Measurements from ENCODE around the gene BCAS3.

Gene BCAS3

DNA sequence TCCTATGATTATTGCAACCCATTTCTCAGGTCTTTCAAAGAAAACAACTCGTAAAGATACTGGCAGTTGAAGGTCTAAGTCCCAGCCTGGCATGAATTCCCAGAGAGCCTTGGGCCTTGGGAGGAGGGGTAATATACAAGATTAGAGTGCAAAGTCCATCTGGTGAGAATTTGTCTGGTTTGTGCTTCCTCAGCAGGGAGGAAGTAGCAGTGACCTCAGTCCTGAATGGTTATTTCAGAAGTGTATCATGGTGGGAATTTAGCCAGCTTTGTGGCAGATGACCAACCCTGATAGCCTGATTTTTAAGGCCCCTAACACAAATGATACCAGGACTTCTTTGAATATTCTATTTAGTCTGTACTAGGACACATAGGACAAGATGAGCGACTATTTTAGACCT is 570.7 kb downstream of the BCAS3 start (continued):
- TF ChIP-seq, protein P1, sequence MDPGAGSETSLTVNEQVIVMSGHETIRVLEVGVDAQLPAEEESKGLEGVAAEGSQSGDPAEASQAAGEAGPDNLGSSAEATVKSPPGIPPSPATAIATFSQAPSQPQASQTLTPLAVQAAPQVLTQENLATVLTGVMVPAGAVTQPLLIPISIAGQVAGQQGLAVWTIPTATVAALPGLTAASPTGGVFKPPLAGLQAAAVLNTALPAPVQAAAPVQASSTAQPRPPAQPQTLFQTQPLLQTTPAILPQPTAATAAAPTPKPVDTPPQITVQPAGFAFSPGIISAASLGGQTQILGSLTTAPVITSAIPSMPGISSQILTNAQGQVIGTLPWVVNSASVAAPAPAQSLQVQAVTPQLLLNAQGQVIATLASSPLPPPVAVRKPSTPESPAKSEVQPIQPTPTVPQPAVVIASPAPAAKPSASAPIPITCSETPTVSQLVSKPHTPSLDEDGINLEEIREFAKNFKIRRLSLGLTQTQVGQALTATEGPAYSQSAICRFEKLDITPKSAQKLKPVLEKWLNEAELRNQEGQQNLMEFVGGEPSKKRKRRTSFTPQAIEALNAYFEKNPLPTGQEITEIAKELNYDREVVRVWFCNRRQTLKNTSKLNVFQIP (CRISPR knock-in tag; IDR thresholded peaks at IDR 0.05; ENCODE audit: borderline replicate concordance, low read depth), result no peak

DNA sequence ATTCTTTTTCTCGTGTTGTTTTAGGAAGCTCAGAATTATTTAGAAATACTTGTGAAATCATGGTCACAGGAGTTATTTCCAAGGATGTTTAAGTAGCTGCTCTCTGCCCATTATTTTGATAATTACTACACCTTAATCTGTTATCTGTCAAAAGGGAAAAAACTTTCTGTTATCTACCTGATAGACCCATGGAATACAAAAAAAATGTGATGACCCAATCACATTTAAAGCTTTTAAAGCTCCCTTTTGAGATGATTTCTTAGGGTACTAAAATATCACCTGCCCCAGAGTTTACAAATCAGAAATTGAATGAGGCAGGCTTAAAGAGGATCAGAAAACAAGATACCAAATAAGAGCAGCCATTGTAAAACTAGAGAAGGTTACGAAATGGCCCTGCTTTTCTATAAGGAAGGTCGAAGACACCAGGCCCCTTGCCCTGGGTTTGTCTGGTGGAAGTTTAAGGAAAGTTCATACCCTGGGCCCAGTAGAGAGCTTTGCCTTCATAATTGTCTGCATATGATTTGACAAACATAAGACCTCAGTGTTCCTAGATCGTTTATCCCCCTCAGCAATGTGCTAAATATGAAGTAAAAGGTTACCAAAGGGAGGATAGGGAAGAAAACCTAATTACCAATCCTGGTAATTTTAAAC is 572.1 kb downstream of the BCAS3 start:
- peak; percentile 1; the same call in 1 of the 3 replicates for ATAC-seq
- TF ChIP-seq, protein P2, sequence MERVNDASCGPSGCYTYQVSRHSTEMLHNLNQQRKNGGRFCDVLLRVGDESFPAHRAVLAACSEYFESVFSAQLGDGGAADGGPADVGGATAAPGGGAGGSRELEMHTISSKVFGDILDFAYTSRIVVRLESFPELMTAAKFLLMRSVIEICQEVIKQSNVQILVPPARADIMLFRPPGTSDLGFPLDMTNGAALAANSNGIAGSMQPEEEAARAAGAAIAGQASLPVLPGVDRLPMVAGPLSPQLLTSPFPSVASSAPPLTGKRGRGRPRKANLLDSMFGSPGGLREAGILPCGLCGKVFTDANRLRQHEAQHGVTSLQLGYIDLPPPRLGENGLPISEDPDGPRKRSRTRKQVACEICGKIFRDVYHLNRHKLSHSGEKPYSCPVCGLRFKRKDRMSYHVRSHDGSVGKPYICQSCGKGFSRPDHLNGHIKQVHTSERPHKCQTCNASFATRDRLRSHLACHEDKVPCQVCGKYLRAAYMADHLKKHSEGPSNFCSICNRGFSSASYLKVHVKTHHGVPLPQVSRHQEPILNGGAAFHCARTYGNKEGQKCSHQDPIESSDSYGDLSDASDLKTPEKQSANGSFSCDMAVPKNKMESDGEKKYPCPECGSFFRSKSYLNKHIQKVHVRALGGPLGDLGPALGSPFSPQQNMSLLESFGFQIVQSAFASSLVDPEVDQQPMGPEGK (CRISPR knock-in tag; IDR thresholded peaks at IDR 0.05; ENCODE audit: borderline replicate concordance), result no peak
- TF ChIP-seq PPARA (CRISPR knock-in tag; IDR thresholded peaks at IDR 0.05; ENCODE audit: borderline replicate concordance) (no peak), GLIS3 (CRISPR knock-in tag; IDR thresholded peaks at IDR 0.05) (0 out of 2 replicates have a peak, but pooled peaks have one; percentile 6), ARNTL (CRISPR knock-in tag; IDR thresholded peaks at IDR 0.05; ENCODE audit: borderline replicate concordance, low read depth) (no peak), TOX (CRISPR knock-in tag; IDR thresholded peaks at IDR 0.05; ENCODE audit: borderline replicate concordance) (no peak), RARB (CRISPR knock-in tag; IDR thresholded peaks at IDR 0.05) (no peak), OSR1 (CRISPR knock-in tag; IDR thresholded peaks at IDR 0.05) (no peak), ZFP30 (CRISPR knock-in tag; IDR thresholded peaks at IDR 0.05) (no peak), SNAI2 (CRISPR knock-in tag; IDR thresholded peaks at IDR 0.05) (peak; percentile 61; the same call in 1 of the 2 replicates), ZNF565 (CRISPR knock-in tag; conservative IDR thresholded peaks at IDR 0.05; ENCODE audit: low read depth) (no peak; the same call in 1 of the 2 replicates), ZNF8 (CRISPR knock-in tag; IDR thresholded peaks at IDR 0.05) (no peak), BACH2 (CRISPR knock-in tag; IDR thresholded peaks at IDR 0.05; ENCODE audit: borderline replicate concordance) (no peak), ZFP3 (CRISPR knock-in tag; IDR thresholded peaks at IDR 0.05) (peak; percentile 67), CSDC2 (CRISPR knock-in tag; IDR thresholded peaks at IDR 0.05) (peak; percentile 95), ESRRG (CRISPR knock-in tag; IDR thresholded peaks at IDR 0.05) (no peak), ZNF70 (CRISPR knock-in tag; IDR thresholded peaks at IDR 0.05) (no peak; the same call in 1 of the 2 replicates), ZC3H10 (CRISPR knock-in tag; IDR thresholded peaks at IDR 0.05) (no peak), ISL1 (CRISPR knock-in tag; IDR thresholded peaks at IDR 0.05) (no peak), TCF4 (CRISPR knock-in tag; IDR thresholded peaks at IDR 0.05; ENCODE audit: borderline replicate concordance) (no peak)
- TF ChIP-seq, protein P3, sequence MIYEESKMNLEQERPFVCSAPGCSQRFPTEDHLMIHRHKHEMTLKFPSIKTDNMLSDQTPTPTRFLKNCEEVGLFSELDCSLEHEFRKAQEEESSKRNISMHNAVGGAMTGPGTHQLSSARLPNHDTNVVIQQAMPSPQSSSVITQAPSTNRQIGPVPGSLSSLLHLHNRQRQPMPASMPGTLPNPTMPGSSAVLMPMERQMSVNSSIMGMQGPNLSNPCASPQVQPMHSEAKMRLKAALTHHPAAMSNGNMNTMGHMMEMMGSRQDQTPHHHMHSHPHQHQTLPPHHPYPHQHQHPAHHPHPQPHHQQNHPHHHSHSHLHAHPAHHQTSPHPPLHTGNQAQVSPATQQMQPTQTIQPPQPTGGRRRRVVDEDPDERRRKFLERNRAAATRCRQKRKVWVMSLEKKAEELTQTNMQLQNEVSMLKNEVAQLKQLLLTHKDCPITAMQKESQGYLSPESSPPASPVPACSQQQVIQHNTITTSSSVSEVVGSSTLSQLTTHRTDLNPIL (CRISPR knock-in tag; IDR thresholded peaks at IDR 0.05; ENCODE audit: low read depth), result no peak
- TF ChIP-seq, protein P1 (CRISPR knock-in tag; IDR thresholded peaks at IDR 0.05; ENCODE audit: borderline replicate concordance, low read depth), result no peak
- TF ChIP-seq, protein P4, sequence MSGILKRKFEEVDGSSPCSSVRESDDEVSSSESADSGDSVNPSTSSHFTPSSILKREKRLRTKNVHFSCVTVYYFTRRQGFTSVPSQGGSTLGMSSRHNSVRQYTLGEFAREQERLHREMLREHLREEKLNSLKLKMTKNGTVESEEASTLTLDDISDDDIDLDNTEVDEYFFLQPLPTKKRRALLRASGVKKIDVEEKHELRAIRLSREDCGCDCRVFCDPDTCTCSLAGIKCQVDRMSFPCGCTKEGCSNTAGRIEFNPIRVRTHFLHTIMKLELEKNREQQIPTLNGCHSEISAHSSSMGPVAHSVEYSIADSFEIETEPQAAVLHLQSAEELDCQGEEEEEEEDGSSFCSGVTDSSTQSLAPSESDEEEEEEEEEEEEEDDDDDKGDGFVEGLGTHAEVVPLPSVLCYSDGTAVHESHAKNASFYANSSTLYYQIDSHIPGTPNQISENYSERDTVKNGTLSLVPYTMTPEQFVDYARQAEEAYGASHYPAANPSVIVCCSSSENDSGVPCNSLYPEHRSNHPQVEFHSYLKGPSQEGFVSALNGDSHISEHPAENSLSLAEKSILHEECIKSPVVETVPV (CRISPR knock-in tag; IDR thresholded peaks at IDR 0.05), result no peak
- TF ChIP-seq, protein P5, sequence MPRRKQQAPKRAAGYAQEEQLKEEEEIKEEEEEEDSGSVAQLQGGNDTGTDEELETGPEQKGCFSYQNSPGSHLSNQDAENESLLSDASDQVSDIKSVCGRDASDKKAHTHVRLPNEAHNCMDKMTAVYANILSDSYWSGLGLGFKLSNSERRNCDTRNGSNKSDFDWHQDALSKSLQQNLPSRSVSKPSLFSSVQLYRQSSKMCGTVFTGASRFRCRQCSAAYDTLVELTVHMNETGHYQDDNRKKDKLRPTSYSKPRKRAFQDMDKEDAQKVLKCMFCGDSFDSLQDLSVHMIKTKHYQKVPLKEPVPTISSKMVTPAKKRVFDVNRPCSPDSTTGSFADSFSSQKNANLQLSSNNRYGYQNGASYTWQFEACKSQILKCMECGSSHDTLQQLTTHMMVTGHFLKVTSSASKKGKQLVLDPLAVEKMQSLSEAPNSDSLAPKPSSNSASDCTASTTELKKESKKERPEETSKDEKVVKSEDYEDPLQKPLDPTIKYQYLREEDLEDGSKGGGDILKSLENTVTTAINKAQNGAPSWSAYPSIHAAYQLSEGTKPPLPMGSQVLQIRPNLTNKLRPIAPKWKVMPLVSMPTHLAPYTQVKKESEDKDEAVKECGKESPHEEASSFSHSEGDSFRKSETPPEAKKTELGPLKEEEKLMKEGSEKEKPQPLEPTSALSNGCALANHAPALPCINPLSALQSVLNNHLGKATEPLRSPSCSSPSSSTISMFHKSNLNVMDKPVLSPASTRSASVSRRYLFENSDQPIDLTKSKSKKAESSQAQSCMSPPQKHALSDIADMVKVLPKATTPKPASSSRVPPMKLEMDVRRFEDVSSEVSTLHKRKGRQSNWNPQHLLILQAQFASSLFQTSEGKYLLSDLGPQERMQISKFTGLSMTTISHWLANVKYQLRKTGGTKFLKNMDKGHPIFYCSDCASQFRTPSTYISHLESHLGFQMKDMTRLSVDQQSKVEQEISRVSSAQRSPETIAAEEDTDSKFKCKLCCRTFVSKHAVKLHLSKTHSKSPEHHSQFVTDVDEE (CRISPR knock-in tag; IDR thresholded peaks at IDR 0.05), result 0 out of 2 replicates have a peak, but pooled peaks have one; percentile 12
